GM21528 (cell line): ENCODE data around the gene MRPL24.

ENCODE experiments used
- ATAC-seq: cut with Tn5 transposase; IDR thresholded peaks from one replicate; pipeline ENCODE4 v1.9.1; 2021; ENCODE audit warnings: mild to moderate bottlenecking, moderate library complexity; ENCODE audit not compliant: unreplicated experiment, low FRiP score

MRPL24 gene

GRCh38 chr1:156714830-156715229 lies 26.1 kb downstream of the MRPL24 start:
- ATAC-seq = no peak

GRCh38 chr1:156712626-156713025 lies 28.3 kb downstream of the MRPL24 start:
- ATAC-seq = no peak

GRCh38 chr1:156711011-156711817 lies 29.7 kb downstream of the MRPL24 start:
- no peak for ATAC-seq

DNA sequence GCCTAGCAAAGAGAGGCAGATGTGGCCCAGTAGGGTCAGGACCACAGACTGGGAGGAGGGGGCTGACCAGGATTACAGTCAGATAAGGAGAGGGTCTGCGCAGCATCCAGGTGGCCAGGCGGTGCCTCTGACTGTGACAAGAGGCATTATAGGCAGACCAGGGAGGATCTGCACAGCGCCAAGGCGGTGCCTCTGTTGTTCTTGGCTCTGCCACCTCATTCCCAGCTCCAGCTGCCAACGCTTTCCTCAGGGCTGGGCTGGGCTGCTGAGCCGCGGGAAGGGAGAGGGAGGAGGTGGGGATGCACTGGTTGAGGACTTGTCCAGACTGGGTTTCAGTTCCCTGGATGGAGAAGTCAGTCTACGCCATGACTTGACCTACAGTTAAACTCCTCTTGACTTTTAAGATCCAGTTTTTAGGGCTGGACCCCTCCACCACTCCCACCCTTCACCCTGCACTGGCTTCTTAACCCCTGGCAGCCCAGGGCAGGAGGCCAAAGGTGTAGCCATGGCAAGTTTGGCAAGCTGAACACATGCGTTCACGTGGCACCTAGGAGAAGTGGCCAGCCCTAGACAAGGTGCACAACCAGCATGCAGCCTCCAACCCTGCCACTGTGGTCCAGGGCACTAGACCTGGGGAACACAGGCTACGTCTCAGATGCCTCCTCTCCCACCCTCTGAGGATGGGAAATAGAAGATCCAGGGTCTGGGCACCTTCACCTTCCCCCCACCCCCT lies 31.0 kb downstream of the MRPL24 start:
- no peak for ATAC-seq

- no peak for ATAC-seq
Measured at GRCh38 chr1:156709031-156709430, 31.9 kb downstream of the MRPL24 start.

GRCh38 chr1:156708218-156708661 lies 32.6 kb downstream of the MRPL24 start:
- ATAC-seq = no peak

DNA sequence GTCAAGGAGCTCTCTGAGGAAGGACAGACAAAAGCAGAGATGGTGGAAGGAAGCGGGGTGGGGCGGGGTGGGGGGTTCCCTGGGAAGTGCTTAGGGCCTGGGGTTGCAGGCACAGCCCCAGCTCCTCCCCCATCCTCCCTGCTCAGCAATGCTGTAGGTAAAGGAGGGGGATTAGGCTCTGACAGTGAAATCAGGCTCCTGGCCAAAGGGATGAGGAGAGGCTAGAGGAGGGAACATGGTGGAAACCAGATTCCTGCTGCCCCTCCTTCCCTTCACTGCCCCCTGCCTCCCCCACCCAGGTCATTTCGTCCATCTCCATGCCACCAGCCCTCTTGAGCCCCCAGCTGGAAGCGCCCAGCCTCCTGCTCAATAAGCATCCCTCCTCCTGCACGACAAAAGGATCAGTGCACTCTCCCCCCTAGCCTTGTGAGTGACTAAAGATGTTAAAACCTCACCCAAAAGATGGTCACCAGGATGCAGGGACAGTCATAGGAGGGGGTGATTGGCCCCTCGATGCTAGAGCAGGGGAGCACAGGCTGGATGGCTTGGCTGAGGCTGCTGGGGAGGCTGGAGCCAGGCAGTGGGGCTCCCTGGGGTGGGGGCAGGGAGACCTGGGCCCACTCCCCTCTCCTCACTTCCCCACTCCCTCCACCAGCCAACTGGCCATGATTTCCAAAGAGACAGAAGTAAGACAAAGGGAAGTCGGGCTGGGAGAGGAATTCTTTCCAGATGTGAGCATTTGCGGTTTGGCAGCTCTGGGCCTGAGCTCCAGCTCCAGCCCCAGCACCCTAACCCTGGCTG lies 33.3 kb downstream of the MRPL24 start:
- ATAC-seq = no peak

GRCh38 chr1:156706657-156707416 lies 34.1 kb downstream of the MRPL24 start:
- no peak for ATAC-seq

DNA sequence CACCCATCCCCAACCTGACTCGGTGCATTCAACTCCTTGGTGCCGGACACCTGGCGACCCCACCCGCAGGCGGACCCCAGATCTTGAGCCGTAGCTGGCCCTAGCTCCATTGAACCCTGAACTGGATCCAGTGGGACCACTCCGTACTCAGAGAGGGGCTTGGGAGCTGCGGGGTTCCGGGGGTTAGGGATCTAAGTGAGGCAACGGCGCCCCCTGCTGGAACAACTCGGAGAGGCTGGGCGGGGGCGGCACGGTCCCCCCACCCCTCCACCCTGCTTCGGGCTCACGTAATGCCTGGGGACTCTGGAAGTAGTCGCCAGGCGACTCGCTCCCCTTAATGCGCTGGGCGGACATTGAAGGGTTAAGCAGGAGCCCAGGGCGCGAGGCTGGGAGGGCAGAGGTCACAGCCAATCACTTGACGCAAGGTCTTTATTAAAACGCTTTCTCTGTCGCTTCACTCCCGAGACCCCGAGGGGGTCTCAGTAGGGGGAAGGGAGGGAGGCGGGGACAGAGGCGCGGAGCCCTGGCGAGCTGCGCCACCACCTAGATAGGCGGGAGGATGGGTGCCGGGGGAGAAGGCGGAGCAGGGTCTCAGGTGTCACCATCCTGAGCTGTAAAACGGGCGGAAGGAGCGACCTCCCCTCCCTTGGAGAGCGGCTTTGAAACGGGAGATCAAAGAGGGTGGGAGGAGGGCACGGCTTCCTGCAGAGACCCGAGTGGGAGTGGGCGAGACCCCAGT lies 34.8 kb downstream of the MRPL24 start:
- no peak for ATAC-seq

DNA sequence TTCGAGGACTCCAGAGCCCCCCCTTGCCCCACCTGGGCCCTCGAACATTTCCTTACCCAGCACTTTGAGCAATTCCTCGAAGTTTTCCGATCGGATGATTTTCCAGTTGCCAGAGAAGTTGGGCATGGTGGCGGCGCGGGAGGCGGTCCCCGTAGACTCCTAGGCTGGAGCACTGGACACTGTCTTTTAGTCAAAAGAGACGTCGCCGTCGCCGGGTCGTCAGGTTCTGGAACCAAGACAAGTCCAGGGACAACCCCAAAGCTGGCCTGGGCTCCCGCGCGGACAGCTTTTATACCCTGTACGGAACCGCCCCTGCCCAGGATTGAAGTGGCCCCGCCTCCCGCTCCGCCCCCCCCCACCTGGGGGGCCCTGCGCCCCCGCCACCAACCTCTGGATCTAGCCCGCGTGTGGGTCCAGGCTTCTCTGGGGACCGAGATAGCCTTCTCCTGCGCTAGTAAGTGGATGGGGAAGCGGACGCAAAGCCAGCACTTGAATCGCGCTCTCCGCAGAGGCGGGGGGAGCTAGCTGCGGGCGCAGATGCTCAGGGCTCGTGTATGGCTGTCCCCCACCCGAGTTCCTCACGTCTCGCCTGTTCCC lies 35.5 kb downstream of the MRPL24 start, which contains the start of gene CRABP2:
TSS of gene CRABP2 (minus strand) at position 263 of the 597 bp plus-strand sequence. CDS start at position 126, 137 bp downstream.
- no peak for ATAC-seq

DNA sequence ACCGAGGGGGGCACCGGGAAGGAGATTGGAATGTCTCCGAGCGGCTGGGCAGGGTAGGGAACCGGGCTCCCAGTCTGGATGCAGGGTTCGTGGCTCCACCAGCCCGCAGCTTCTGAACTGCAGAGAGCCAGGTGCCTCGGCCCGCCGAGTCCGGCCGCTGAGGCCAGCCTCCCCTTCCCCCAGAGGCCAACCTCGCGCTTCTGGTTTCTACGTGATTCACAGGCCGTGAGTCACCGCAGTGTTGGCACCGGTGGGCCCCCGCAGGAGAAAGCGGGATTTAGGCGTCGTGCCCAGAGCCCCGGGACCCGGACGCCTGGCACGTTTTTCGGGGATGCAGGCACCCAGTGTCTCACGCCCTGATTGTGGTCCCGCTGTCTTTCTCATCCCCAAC lies 36.0 kb downstream of the MRPL24 start:
- ATAC-seq = no peak

DNA sequence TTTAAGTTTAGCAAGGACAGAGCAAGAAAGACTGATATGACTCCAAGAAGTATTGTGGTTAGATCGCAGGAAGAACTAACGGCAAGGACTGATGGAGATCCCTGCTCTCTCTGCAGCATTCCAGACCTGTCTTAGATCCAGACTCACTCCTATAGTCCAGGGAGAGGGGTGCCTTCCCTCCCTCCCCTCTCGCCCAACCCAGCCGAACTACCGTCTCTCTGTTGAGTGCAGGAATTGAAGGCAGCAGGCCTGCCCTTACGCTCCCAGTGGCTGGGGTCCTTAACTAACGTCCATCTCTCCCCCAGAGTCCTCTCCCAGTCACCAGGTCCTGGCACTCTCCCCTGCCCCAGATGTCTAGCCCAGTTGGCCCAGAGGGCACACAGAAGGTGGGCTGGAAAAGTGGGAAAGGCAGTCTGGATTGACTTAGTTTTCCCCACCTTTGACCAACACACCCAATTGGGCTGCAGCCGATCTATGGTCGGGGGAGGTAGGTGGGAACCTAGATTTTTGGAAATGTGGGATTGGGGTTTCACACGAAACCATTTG lies 36.6 kb downstream of the MRPL24 start:
- no peak for ATAC-seq

DNA sequence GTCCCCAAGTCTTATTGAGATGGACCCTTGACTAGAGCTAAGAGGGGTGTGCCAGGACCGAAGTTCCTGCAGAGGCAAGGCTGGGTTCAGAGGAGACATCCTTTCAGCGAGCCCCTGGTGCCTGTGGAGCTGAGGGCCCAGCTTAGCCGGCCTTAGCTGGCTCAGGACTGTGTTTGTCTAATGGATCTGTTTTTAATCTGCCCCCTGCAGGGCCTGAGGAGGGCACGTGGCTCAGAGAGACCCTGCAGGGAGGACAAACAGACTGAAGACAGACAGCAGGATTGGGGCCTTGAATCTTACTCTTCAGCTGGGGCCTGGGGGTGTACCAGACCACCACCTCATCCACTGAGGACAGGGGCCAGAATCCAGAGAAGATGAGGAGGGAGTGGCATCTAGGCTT lies 37.1 kb downstream of the MRPL24 start:
- ATAC-seq = no peak

GRCh38 chr1:156703336-156703735 lies 37.6 kb downstream of the MRPL24 start:
- no peak for ATAC-seq

DNA sequence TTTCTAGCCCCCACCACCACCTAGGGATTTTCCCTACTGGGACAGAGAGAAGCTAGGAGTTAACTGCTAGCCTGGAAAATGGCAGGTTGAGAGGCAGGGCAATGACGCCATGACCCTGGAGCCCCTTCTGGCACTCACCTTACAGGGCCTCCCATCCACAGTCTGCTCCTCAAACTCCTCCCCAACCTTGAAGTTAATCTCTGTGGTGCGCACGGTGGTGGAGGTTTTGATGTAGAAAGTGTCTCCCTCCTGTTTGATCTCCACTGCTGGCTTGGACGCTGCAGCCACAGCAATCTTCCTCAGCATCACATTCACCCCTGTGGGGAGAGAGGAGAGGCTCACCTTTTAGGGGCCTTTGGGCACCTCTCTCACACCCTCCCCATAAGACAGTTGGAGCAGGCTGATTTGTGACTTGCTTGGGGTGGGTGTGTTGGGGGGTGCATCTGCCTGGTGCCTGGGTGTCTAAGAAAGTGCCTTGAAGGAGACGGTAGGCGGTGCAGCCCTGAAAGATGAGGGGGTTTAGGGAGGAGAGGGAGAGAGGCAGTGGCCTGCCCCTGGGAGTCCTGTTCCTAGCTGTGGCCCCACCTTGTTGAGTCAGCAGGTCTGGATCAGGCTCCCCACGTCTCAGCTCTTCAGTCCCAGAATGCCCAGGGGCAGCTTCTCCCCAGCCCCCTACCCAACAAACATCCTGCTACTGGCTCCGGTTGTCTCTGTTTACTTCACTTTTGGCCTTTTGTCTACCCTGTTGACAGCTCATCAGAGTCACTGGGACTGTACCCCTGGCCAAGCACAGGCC lies 40.0 kb downstream of the MRPL24 start:
- ATAC-seq = no peak

- no peak for ATAC-seq
Measured at GRCh38 chr1:156698995-156699394, 41.9 kb downstream of the MRPL24 start.

DNA sequence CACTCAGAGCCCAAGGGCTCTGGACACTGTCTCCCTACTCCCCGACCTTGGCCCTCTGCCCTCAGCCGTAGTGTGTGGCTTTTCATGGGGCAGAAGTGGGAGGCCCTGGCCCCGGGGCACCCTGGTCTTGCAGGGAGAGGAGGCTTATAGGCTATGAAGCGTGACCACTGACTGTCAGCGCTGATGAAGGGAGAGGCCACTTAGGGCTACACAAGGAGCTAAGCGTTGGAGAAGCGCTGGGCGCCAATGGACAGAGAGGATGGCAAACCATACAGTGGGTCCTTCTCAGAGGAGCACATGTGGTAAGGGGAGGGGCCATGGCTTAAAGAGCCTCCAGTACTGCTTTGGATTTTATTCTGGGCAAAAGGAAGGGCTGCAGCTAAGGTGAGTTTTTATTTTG lies 43.4 kb downstream of the MRPL24 start:
- ATAC-seq = no peak

DNA sequence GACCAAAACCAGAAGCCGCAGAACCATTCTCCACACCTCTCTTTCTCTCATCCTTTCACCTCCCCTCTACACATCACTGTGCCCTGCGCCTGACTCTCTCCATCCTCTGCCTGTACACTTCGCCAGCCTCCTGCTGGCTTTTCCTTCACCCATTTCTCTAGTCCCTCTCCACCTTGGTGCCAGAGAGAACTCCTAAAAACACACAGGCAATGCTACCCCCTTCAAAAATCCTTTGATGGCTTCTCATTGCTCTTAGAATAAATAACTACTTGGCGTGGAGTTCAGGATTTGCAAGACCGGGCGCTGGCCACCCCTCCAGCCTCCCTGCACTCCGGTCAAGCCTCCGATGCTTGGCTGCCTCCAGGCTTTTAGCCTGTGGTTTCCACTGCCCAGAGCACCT lies 44.1 kb downstream of the MRPL24 start:
- no peak for ATAC-seq
